Cardiac septum (tissue), 1 donor: ENCODE data around the gene CYP26C1. TPM values are rescaled to one million over a fixed set of nuclear protein-coding genes. Genes with fewer than 3 reads are reported as not detected.

Source experiments
- DNase-seq: peaks from one replicate; pipeline ENCODE4 v3.0.0-alpha.2; 2020; ENCODE audit warnings: low spot score
- intact Hi-C: fragments of 100-400 bp; cut with DNase I; formaldehyde crosslinking; loops from one replicate; pipeline ENCODE4 v1.14.0; 2022
- long read RNA-seq: library from polyadenylated mRNA; unstranded; transcript quantifications from one replicate; pipeline ENCODE4 v2.0.0, GENCODE V29; 2021
- total RNA-seq: library from RNA; stranded (reverse); fragmentation: NEBNext Ultra II Directional; extraction: Animal tissue kit (Norgen Biotek cat#: 25700); gene quantifications from one replicate; pipeline ENCODE4 v1.2.1, GENCODE V29; 2021
- donor health status: DM: no; HTN: no; CAD: no.

CYP26C1 gene
- total RNA-seq: not detected
- long read RNA-seq, partial matches to known transcripts: 1 of 1 reads
- long read RNA-seq, other reads (novel, unspliced or antisense): 0 of 1 reads

- intact Hi-C loops: no loop called here
- no peak for DNase-seq
These were observed at the start of gene CYP26C1 for GRCh38 chr10:93059975-93060886. Gene CYP26C1 (plus strand): TSS chr10:93060798. CDS start chr10:93061264, 466 bp downstream.

- intact Hi-C loops: no loop called here
- no peak for DNase-seq
These were observed 44.9 kb upstream of the CYP26C1 start for GRCh38 chr10:93015722-93016121.

- intact Hi-C loops: no loop called here
These were observed 37.5 kb upstream of the CYP26C1 start for GRCh38 chr10:93023013-93023650.

GRCh38 chr10:93026072-93026471 is 34.5 kb upstream of the CYP26C1 start:
- intact Hi-C loops: no loop called here
- no peak for DNase-seq

More at GRCh38 chr10:93023013-93023650, 37.5 kb upstream of the CYP26C1 start:
- DNase-seq: no peak

GRCh38 chr10:93027508-93027907 is 33.1 kb upstream of the CYP26C1 start:
- DNase-seq: no peak

GRCh38 chr10:93028883-93029282 is 31.7 kb upstream of the CYP26C1 start:
- DNase-seq: no peak

More at GRCh38 chr10:93027508-93027907, 33.1 kb upstream of the CYP26C1 start:
- intact Hi-C loops: no loop called here

GRCh38 chr10:93030409-93030808 is 30.2 kb upstream of the CYP26C1 start:
- intact Hi-C loops: no loop called here
- DNase-seq: no peak

More at GRCh38 chr10:93028883-93029282, 31.7 kb upstream of the CYP26C1 start:
- intact Hi-C loops: no loop called here

- intact Hi-C loops: no loop called here
- no peak for DNase-seq
These were observed 28.3 kb upstream of the CYP26C1 start for GRCh38 chr10:93032105-93032808.

GRCh38 chr10:93032809-93033137 is 27.8 kb upstream of the CYP26C1 start:
- intact Hi-C loops: no loop called here
- no peak for DNase-seq

GRCh38 chr10:93034426-93034825 is 26.2 kb upstream of the CYP26C1 start:
- intact Hi-C loops: no loop called here
- no peak for DNase-seq

GRCh38 chr10:93039110-93039509 is 21.5 kb upstream of the CYP26C1 start:
- intact Hi-C loops: no loop called here

GRCh38 chr10:93039721-93040120 is 20.9 kb upstream of the CYP26C1 start:
- intact Hi-C loops: no loop called here
- DNase-seq: no peak

More at GRCh38 chr10:93039110-93039509, 21.5 kb upstream of the CYP26C1 start:
- no peak for DNase-seq

- no peak for DNase-seq
- intact Hi-C loops: no loop called here
These were observed 6.1 kb upstream of the CYP26C1 start for GRCh38 chr10:93054486-93054885.

- intact Hi-C loops: no loop called here
- DNase-seq: no peak
These were observed 2.5 kb upstream of the CYP26C1 start for GRCh38 chr10:93058139-93058538.

GRCh38 chr10:93060887-93061593 is 442 bp downstream of the CYP26C1 start:
- DNase-seq: no peak
- intact Hi-C loops: no loop called here

- intact Hi-C loops: no loop called here
- DNase-seq: no peak
These were observed 1.3 kb downstream of the CYP26C1 start for GRCh38 chr10:93061594-93062513.

- DNase-seq: no peak
- intact Hi-C loops: no loop called here
These were observed 2.0 kb downstream of the CYP26C1 start for GRCh38 chr10:93062514-93063143.
